Measurements from ENCODE around the gene SBF1. TPM values are rescaled to one million over a fixed set of nuclear protein-coding genes. Genes with fewer than 3 reads are reported as not detected.

SBF1 gene
- total RNA-seq, 3 donors from 2014 or later, result 30.6 to 33.1 (median 30.6) TPM

GRCh38 chr22:50481440-50482106 is 6.7 kb upstream of the SBF1 start, which contains the start of gene ADM2:
ADM2 (plus strand) TSS chr22:50481543; CDS start chr22:50481848, 305 bp downstream.
- Histone ChIP-seq H3K27ac (no peak within 1 kb of the TSS), H3K36me3 (no peaks in the 10 kb centered on the region), H3K9me3 (no peaks in the 10 kb centered on the region), H3K27me3 (peaks cover 8 to 16% of the 10 kb centered on the region in 2 donors), H3K4me1 (peaks cover 4 to 10% of the 10 kb centered on the region in 2 donors), H3K4me3 (peak within 1 kb of the TSS; percentile 34 to 85 (median 54))
- DNase-seq (ENCODE audit: low spot score in 2 of 2), result no peak
- intact Hi-C loops (cut with DNase I; ENCODE audit: low total_unique reads), result no loop called here
- TF ChIP-seq POLR2AphosphoS5 (IDR thresholded peaks at IDR 0.05) (no peak), POLR2A (IDR thresholded peaks at IDR 0.05) (no peak), CTCF (IDR thresholded peaks at IDR 0.05) (no peak)

DNA sequence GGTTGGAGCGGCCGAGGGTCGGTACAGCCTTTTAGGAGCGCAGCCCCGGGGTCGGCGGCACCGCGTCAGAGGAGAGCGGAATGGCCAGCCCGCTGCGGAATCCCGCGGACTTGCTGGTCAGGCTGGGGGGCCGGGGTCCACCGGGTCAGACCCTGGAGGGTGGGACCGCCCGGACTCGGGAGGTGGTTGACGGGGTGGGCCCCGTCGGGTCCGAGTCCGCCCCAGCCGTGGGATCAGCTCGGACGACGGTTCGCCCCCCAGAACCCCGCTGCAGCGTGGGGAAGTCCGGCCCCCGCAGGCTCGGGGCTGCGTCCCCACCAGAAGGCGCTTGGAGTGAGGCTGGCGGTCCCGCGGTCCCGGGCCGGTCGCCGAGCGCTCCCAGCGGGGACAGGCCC is 6.2 kb upstream of the SBF1 start:
- H3K27ac ChIP-seq, result no peak overlapping the region
- intact Hi-C loops (cut with DNase I; ENCODE audit: low total_unique reads), result no loop called here
- peak overlapping the region; percentile 34 to 85 (median 54) for H3K4me3 ChIP-seq
- peaks cover 8 to 16% of the 10 kb centered on the region in 2 donors for H3K27me3 ChIP-seq
- no peaks in the 10 kb centered on the region for H3K9me3 ChIP-seq
- no peaks in the 10 kb centered on the region for H3K36me3 ChIP-seq
- no peak for TF ChIP-seq POLR2AphosphoS5 (IDR thresholded peaks at IDR 0.05)
- no peak for TF ChIP-seq POLR2A (IDR thresholded peaks at IDR 0.05)
- no peak for TF ChIP-seq CTCF (IDR thresholded peaks at IDR 0.05)
- DNase-seq (ENCODE audit: low spot score in 2 of 2), result no peak
- peaks cover 4 to 10% of the 10 kb centered on the region in 2 donors for H3K4me1 ChIP-seq

GRCh38 chr22:50479721-50480120 is 4.9 kb upstream of the SBF1 start:
- Histone ChIP-seq H3K4me3 (no peak overlapping the region), H3K27ac (no peak overlapping the region), H3K36me3 (no peaks in the 10 kb centered on the region), H3K27me3 (peaks cover 8 to 16% of the 10 kb centered on the region in 2 donors), H3K4me1 (peaks cover 4 to 10% of the 10 kb centered on the region in 2 donors), H3K9me3 (no peaks in the 10 kb centered on the region)
- TF ChIP-seq POLR2AphosphoS5 (IDR thresholded peaks at IDR 0.05) (no peak), CTCF (IDR thresholded peaks at IDR 0.05) (no peak), POLR2A (IDR thresholded peaks at IDR 0.05) (no peak)
- intact Hi-C loops (cut with DNase I; ENCODE audit: low total_unique reads), result no loop called here
- DNase-seq (ENCODE audit: low spot score in 2 of 2), result no peak

- no peak for DNase-seq (ENCODE audit: low spot score in 2 of 2)
- Histone ChIP-seq H3K4me1 (peaks cover 12 to 14% of the 10 kb centered on the region in 2 donors), H3K36me3 (no peaks in the 10 kb centered on the region), H3K4me3 (no peak overlapping the region), H3K9me3 (no peaks in the 10 kb centered on the region), H3K27me3 (peaks cover 8 to 12% of the 10 kb centered on the region in 2 donors), H3K27ac (no peak overlapping the region)
- TF ChIP-seq POLR2AphosphoS5 (IDR thresholded peaks at IDR 0.05) (no peak), CTCF (IDR thresholded peaks at IDR 0.05) (no peak), POLR2A (IDR thresholded peaks at IDR 0.05) (no peak)
- intact Hi-C loops (cut with DNase I; ENCODE audit: low total_unique reads), result no loop called here
Measured at GRCh38 chr22:50477923-50478322, 3.1 kb upstream of the SBF1 start.

- no peak for DNase-seq (ENCODE audit: low spot score in 2 of 2)
- Histone ChIP-seq H3K27me3 (peaks cover 6 to 8% of the 10 kb centered on the region in 2 donors), H3K27ac (no peak overlapping the region), H3K36me3 (no peaks in the 10 kb centered on the region), H3K4me3 (no peak overlapping the region), H3K4me1 (peaks cover 15 to 21% of the 10 kb centered on the region in 2 donors), H3K9me3 (no peaks in the 10 kb centered on the region)
- no peak for TF ChIP-seq POLR2AphosphoS5 (IDR thresholded peaks at IDR 0.05)
- no peak for TF ChIP-seq POLR2A (IDR thresholded peaks at IDR 0.05)
- TF ChIP-seq CTCF (IDR thresholded peaks at IDR 0.05), result no peak
- intact Hi-C loops (cut with DNase I; ENCODE audit: low total_unique reads), result no loop called here
Measured at GRCh38 chr22:50476868-50477267, 2.0 kb upstream of the SBF1 start.
